ENCODE data around the gene TSPOAP1. TPM values are rescaled to one million over a fixed set of nuclear protein-coding genes. Genes with fewer than 3 reads are reported as not detected.
A peak's percentile ranks its signal among the peaks of the same experiment; 100 is the strongest.

The TSPOAP1 gene, protein sequence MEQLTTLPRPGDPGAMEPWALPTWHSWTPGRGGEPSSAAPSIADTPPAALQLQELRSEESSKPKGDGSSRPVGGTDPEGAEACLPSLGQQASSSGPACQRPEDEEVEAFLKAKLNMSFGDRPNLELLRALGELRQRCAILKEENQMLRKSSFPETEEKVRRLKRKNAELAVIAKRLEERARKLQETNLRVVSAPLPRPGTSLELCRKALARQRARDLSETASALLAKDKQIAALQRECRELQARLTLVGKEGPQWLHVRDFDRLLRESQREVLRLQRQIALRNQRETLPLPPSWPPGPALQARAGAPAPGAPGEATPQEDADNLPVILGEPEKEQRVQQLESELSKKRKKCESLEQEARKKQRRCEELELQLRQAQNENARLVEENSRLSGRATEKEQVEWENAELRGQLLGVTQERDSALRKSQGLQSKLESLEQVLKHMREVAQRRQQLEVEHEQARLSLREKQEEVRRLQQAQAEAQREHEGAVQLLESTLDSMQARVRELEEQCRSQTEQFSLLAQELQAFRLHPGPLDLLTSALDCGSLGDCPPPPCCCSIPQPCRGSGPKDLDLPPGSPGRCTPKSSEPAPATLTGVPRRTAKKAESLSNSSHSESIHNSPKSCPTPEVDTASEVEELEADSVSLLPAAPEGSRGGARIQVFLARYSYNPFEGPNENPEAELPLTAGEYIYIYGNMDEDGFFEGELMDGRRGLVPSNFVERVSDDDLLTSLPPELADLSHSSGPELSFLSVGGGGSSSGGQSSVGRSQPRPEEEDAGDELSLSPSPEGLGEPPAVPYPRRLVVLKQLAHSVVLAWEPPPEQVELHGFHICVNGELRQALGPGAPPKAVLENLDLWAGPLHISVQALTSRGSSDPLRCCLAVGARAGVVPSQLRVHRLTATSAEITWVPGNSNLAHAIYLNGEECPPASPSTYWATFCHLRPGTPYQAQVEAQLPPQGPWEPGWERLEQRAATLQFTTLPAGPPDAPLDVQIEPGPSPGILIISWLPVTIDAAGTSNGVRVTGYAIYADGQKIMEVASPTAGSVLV (N-terminal part only)
- total RNA-seq (10 to 100 TPM in 3 of 5 donors, 1 to 10 TPM in 1, not detected in 1; 9.0 to 68.8 (median 16.3) TPM), polyA plus RNA-seq (10 to 100 TPM in 1 of 3 donors, 1 to 10 TPM in 2; 6.5 to 26.0 (median 8.9) TPM)
- long read RNA-seq, donor 1, full-length matches to known transcripts: 2 of 2 reads
- long read RNA-seq, donor 1, partial matches to known transcripts: 0 of 2 reads
- long read RNA-seq, donor 1, other reads (novel, unspliced or antisense): 0 of 2 reads
- long read RNA-seq, donor 2, full-length matches to known transcripts: 2 of 2 reads
- long read RNA-seq, donor 2, partial matches to known transcripts: 0 of 2 reads
- long read RNA-seq, donor 2, other reads (novel, unspliced or antisense): 0 of 2 reads
- long read RNA-seq, donor 3, full-length matches to known transcripts: 3 of 3 reads
- long read RNA-seq, donor 3, partial matches to known transcripts: 0 of 3 reads
- long read RNA-seq, donor 3, other reads (novel, unspliced or antisense): 0 of 3 reads
- long read RNA-seq, donor 4: 0 reads
- long read RNA-seq, donor 5: 0 reads
- long read RNA-seq, donor 6, full-length matches to known transcripts: 11 of 11 reads
- long read RNA-seq, donor 6, partial matches to known transcripts: 0 of 11 reads
- long read RNA-seq, donor 6, other reads (novel, unspliced or antisense): 0 of 11 reads
- long read RNA-seq, donor 7, full-length matches to known transcripts: 2 of 2 reads
- long read RNA-seq, donor 7, partial matches to known transcripts: 0 of 2 reads
- long read RNA-seq, donor 7, other reads (novel, unspliced or antisense): 0 of 2 reads
- long read RNA-seq, donor 8, full-length matches to known transcripts: 1 of 1 reads
- long read RNA-seq, donor 8, partial matches to known transcripts: 0 of 1 reads
- long read RNA-seq, donor 8, other reads (novel, unspliced or antisense): 0 of 1 reads
- long read RNA-seq, donor 9, full-length matches to known transcripts: 4 of 4 reads
- long read RNA-seq, donor 9, partial matches to known transcripts: 0 of 4 reads
- long read RNA-seq, donor 9, other reads (novel, unspliced or antisense): 0 of 4 reads
- long read RNA-seq, donor 10, full-length matches to known transcripts: 1 of 1 reads
- long read RNA-seq, donor 10, partial matches to known transcripts: 0 of 1 reads
- long read RNA-seq, donor 10, other reads (novel, unspliced or antisense): 0 of 1 reads

DNA sequence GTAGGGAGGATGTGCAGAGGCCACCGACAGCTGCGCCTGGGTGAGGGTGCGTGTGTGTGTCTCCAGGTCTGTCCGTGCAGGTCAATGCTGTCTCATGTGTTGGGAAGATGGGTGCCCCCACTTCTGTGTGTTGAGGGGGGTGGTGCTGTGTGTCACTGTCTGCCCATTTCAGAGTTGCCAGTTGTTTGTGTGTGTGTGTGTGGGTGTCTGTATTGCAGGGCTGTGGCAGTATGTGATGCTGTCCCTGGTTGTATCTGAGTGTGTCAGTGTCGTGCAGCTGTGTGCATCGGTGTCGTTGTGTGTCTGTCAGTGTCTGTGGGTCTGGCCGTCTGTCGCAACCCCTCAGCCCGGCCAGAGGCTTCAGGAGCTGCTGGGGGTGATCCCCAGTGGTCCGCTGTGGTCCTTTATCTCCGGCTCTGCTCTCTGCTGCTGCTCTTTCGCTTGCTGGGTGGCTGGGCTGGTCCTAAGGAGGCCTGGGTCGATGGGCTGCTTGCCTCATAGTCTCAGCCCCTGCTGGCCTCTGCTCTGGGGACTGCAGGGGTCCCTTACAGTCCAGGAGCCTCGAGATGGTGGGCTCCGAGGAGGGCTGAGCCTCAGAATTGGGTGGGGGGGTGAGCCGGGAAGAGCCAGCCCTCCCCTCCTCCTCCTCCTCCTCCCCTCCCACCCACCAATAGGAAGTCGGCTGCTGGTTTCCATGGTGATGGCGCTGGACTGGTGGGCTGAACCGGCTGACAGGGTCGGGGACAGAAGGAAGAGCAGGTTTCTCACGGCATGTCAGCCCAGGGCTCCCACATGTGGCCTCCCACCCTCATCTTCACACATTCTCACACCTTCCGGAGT lies at the start of gene TSPOAP1:
Gene TSPOAP1 (minus strand): TSS at position 601 of the 840 bp plus-strand sequence. CDS start 875 bp downstream, outside the sequence.
- Histone ChIP-seq H3K27me3 (peaks cover 0 to 17% (median 0%) of the 10 kb centered on the region in 3 donors), H3K4me3 (peak within 1 kb of the TSS in 3 of 4 donors; percentile 0 to 57 (median 31)), H3K36me3 (no peaks in the 10 kb centered on the region), H3K4me1 (peaks cover 13 to 42% (median 25%) of the 10 kb centered on the region in 4 donors), H3K27ac (peak within 1 kb of the TSS in 4 of 5 donors; percentile 17 to 45 (median 28)), H3K9me3 (no peaks in the 10 kb centered on the region)
- 32 to 45% (median 39%) methylated on average over 16 to 23 of the region's 23 CpGs for WGBS, 5 donors
- peak in 1 of 2 donors; percentile 70 for DNase-seq
- TF ChIP-seq EP300 (IDR thresholded peaks at IDR 0.05) (no peak), POLR2AphosphoS5 (IDR thresholded peaks at IDR 0.05) (no peak), POLR2A (IDR thresholded peaks at IDR 0.05) (no peak)
- TF ChIP-seq, protein P1, sequence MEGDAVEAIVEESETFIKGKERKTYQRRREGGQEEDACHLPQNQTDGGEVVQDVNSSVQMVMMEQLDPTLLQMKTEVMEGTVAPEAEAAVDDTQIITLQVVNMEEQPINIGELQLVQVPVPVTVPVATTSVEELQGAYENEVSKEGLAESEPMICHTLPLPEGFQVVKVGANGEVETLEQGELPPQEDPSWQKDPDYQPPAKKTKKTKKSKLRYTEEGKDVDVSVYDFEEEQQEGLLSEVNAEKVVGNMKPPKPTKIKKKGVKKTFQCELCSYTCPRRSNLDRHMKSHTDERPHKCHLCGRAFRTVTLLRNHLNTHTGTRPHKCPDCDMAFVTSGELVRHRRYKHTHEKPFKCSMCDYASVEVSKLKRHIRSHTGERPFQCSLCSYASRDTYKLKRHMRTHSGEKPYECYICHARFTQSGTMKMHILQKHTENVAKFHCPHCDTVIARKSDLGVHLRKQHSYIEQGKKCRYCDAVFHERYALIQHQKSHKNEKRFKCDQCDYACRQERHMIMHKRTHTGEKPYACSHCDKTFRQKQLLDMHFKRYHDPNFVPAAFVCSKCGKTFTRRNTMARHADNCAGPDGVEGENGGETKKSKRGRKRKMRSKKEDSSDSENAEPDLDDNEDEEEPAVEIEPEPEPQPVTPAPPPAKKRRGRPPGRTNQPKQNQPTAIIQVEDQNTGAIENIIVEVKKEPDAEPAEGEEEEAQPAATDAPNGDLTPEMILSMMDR (IDR thresholded peaks at IDR 0.05): no peak
- intact Hi-C loops (cut with DNase I; ENCODE audit: low total_unique reads): no loop called here

DNA sequence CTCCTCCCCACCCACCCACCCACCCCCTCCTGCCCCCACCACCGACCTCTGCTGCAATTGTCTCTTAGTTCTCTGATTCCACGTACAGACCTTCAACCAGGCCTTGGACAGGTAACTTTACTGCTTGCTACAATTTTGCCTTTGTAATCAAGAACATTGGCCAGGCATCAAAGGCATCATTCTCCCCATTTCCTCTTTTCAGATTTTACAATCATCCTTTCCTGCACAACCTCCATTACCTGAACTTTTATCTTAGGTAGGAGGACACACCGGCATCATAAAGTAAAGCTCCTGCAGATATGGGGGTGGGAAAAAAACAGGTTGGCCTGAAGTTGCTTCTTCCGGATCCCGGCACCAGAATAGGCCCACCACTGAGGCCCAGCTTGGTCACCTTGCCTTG lies 49.1 kb upstream of the TSPOAP1 start:
- no peaks in the 10 kb centered on the region for H3K9me3 ChIP-seq
- TF ChIP-seq EP300 (IDR thresholded peaks at IDR 0.05) (no peak), POLR2AphosphoS5 (IDR thresholded peaks at IDR 0.05) (no peak), POLR2A (IDR thresholded peaks at IDR 0.05) (no peak)
- TF ChIP-seq, protein P1 (IDR thresholded peaks at IDR 0.05): no peak
- DNase-seq: no peak
- H3K4me3 ChIP-seq: no peak overlapping the region
- 60 to 77% (median 72%) methylated on average over 5 of the region's 5 CpGs for WGBS, 5 donors
- H3K36me3 ChIP-seq: no peaks in the 10 kb centered on the region
- peak overlapping the region in 1 of 5 donors; percentile 47 for H3K27ac ChIP-seq
- peaks cover 27 to 54% (median 30%) of the 10 kb centered on the region in 4 donors for H3K4me1 ChIP-seq
- intact Hi-C loops (cut with DNase I; ENCODE audit: low total_unique reads): no loop called here
- no peaks in the 10 kb centered on the region for H3K27me3 ChIP-seq

DNA sequence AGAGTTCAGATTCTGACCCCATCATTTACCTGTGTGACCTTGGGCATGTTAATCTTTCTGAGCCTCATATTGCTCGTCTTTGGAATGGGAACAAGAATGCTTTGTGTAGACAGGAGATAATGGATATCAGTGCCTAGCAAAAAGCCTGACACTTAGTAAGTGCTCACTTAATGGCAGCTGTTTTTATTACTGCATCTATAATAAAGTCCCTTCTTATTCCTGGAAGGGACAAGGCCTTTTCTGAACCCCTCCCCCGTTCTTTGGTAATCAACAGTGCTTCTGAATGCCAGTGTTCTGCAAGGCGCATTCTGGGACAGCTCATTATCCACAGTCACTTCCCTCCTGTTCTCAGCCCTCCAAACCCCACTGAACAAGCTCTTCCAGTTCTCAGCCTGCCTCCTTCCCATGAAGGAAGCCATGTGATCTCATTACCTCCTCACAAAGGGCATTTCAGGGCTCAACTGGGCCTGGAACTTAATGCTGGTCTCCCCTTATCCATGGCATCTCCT lies 48.6 kb upstream of the TSPOAP1 start:
- TF ChIP-seq, protein P1 (IDR thresholded peaks at IDR 0.05): no peak
- TF ChIP-seq POLR2AphosphoS5 (IDR thresholded peaks at IDR 0.05): peak in 2 of 3 donors; percentile 30 to 49
- H3K27ac ChIP-seq: peak overlapping the region in 2 of 5 donors; percentile 13 to 47
- H3K4me1 ChIP-seq: peaks cover 22 to 49% (median 26%) of the 10 kb centered on the region in 4 donors
- H3K27me3 ChIP-seq: no peaks in the 10 kb centered on the region
- no peak overlapping the region for H3K4me3 ChIP-seq
- DNase-seq: peak; percentile 63 to 92
- H3K36me3 ChIP-seq: no peaks in the 10 kb centered on the region
- WGBS, 5 donors: 39 to 63% (median 51%) methylated on average over 3 of the region's 3 CpGs
- intact Hi-C loops (cut with DNase I; ENCODE audit: low total_unique reads): no loop called here
- H3K9me3 ChIP-seq: no peaks in the 10 kb centered on the region
